Stimulated activated memory B cell treated with anti-CD40 and anti-IgM and Interleukin-4, amounts not matched to agents 10 μg/mL and 1 μg/mL and 100 μg/mL, for 72 hours (primary cell): ENCODE results near the gene THOC2.
"Not testable (repeated sequence)": the region's sequence is repeated elsewhere in the genome, so short reads cannot be mapped to it uniquely, and the experiment has no call there.

Source experiments
- ATAC-seq: fragments of 150-1000 bp; cut with Tn5 transposase; 2 replicates; pipeline ENCODE4 v1.10.0; 2021
- H3K27ac Mint-ChIP-seq: one replicate; pipeline ENCODE4 v1.8.0; 2022; ENCODE audit warnings: mild to moderate bottlenecking, mixed read lengths
- H3K27me3 Mint-ChIP-seq: one replicate; pipeline ENCODE4 v1.8.0; 2022; ENCODE audit warnings: mixed read lengths
- H3K36me3 Mint-ChIP-seq: one replicate; pipeline ENCODE4 v1.8.0; 2022; ENCODE audit warnings: mixed read lengths
- H3K4me1 Mint-ChIP-seq: one replicate; pipeline ENCODE4 v1.8.0; 2022; ENCODE audit warnings: mixed read lengths
- H3K4me3 Mint-ChIP-seq: one replicate; pipeline ENCODE4 v1.8.0; 2022; ENCODE audit warnings: mild to moderate bottlenecking, moderate library complexity, mixed read lengths
- H3K9me3 Mint-ChIP-seq: one replicate; pipeline ENCODE4 v1.8.0; 2022; ENCODE audit warnings: mixed read lengths

The THOC2 gene

GRCh38 chrX:123663720-123664119, 69.1 kb downstream of the THOC2 start:
- H3K27ac Mint-ChIP-seq, ATAC-seq, H3K4me1 Mint-ChIP-seq, H3K9me3 Mint-ChIP-seq, H3K4me3 Mint-ChIP-seq, H3K27me3 Mint-ChIP-seq: not testable (repeated sequence)
- H3K36me3 Mint-ChIP-seq = peaks cover 58% of the 10 kb centered on the region

DNA sequence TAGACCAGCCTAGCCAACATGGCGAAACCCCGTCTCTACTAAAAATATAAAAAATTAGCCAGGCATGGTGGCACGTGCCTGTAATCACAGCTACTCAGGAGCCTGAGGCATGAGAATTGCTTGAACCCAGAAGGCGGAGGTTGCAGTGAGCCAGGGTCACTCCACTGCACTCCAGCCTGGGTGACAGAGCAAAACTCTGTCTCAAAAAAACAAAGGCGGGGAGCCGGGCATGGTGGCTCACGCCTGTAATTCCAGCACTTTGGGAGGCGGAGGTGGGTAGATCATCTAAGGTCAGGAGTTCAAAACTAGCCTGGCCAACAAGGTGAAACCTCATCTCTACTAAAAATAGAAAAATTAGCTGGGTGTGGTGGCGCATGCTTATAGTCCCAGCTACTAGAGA, 76.3 kb downstream of the THOC2 start:
- ATAC-seq, H3K27ac Mint-ChIP-seq, H3K9me3 Mint-ChIP-seq, H3K27me3 Mint-ChIP-seq, H3K4me3 Mint-ChIP-seq: not testable (repeated sequence)
- H3K4me1 Mint-ChIP-seq = peaks cover 14% of the 10 kb centered on the region
- H3K36me3 Mint-ChIP-seq = peaks cover 39% of the 10 kb centered on the region

- peaks cover 37% of the 10 kb centered on the region for H3K4me1 Mint-ChIP-seq
- H3K27me3 Mint-ChIP-seq, ATAC-seq, H3K9me3 Mint-ChIP-seq, H3K4me3 Mint-ChIP-seq: not testable (repeated sequence)
- peak overlapping the region; percentile 58 for H3K27ac Mint-ChIP-seq
- peaks cover 36% of the 10 kb centered on the region for H3K36me3 Mint-ChIP-seq
Observed at GRCh38 chrX:123648811-123649181, 84.1 kb downstream of the THOC2 start.

GRCh38 chrX:123648028-123648810, 84.6 kb downstream of the THOC2 start:
- H3K9me3 Mint-ChIP-seq = no peaks in the 10 kb centered on the region
- H3K4me1 Mint-ChIP-seq = peaks cover 36% of the 10 kb centered on the region
- H3K27me3 Mint-ChIP-seq = no peaks in the 10 kb centered on the region
- peak overlapping the region; percentile 58 for H3K27ac Mint-ChIP-seq
- H3K4me3 Mint-ChIP-seq = no peak overlapping the region
- no peak for ATAC-seq
- peaks cover 36% of the 10 kb centered on the region for H3K36me3 Mint-ChIP-seq

- Mint-ChIP-seq H3K27me3 (no peaks in the 10 kb centered on the region), H3K4me3 (no peak overlapping the region), H3K4me1 (peaks cover 27% of the 10 kb centered on the region), H3K36me3 (peaks cover 33% of the 10 kb centered on the region), H3K27ac (no peak overlapping the region), H3K9me3 (no peaks in the 10 kb centered on the region)
- ATAC-seq = no peak
Observed at GRCh38 chrX:123647244-123647643, 85.6 kb downstream of the THOC2 start.

- H3K27me3 Mint-ChIP-seq = no peaks in the 10 kb centered on the region
- no peaks in the 10 kb centered on the region for H3K9me3 Mint-ChIP-seq
- no peak overlapping the region for H3K27ac Mint-ChIP-seq
- peaks cover 44% of the 10 kb centered on the region for H3K36me3 Mint-ChIP-seq
- no peak for ATAC-seq
- peaks cover 11% of the 10 kb centered on the region for H3K4me1 Mint-ChIP-seq
- H3K4me3 Mint-ChIP-seq = no peak overlapping the region
Observed at GRCh38 chrX:123629502-123629901, 103.3 kb downstream of the THOC2 start.

DNA sequence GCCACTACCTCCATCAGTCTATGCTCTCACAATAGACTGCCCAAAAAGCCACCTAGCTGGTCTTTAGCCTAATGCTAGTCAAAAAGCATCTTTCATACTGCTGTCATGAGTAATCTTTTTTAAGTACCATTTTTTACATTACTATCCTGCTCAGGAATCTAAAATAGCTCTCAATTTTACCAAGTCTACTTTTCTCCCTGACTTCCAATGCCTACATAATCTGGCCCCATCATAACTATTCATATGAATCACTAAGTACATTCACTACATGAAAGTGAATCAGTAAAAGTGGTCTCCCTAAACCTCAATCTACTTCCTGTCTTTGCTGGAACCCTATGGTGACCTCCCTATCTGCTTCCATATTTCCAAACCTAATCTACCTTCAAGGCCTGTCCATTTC, 105.9 kb downstream of the THOC2 start:
- no peaks in the 10 kb centered on the region for H3K27me3 Mint-ChIP-seq
- H3K9me3 Mint-ChIP-seq = no peaks in the 10 kb centered on the region
- H3K27ac Mint-ChIP-seq = peak overlapping the region; percentile 44
- H3K4me1 Mint-ChIP-seq = peaks cover 11% of the 10 kb centered on the region
- H3K36me3 Mint-ChIP-seq = peaks cover 36% of the 10 kb centered on the region
- no peak for ATAC-seq
- no peak overlapping the region for H3K4me3 Mint-ChIP-seq

DNA sequence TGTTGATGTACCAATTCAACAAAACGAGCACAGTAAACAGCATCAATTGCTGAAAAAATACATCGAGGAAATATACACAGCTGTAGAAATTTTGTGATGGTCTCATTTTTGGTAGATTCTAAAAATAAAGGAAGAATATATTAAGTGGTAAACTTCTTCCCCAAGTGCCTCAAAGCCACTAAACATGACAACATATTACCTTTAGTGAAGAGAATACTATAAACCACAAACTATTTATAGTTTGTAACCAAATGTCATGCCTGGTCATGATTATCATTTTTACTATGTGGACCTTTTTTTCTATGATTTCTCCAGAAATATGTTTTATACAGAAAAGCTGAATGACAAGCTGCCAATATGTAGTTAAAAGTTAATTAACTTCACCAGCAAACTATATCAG, 106.9 kb downstream of the THOC2 start:
- H3K27me3 Mint-ChIP-seq = no peaks in the 10 kb centered on the region
- ATAC-seq = no peak
- H3K36me3 Mint-ChIP-seq = peaks cover 42% of the 10 kb centered on the region
- H3K4me1 Mint-ChIP-seq = peaks cover 11% of the 10 kb centered on the region
- H3K4me3 Mint-ChIP-seq = no peak overlapping the region
- H3K9me3 Mint-ChIP-seq = no peaks in the 10 kb centered on the region
- no peak overlapping the region for H3K27ac Mint-ChIP-seq

- Mint-ChIP-seq H3K9me3 (no peaks in the 10 kb centered on the region), H3K4me3 (no peak overlapping the region), H3K27me3 (no peaks in the 10 kb centered on the region), H3K4me1 (peaks cover 11% of the 10 kb centered on the region), H3K36me3 (peaks cover 44% of the 10 kb centered on the region), H3K27ac (no peak overlapping the region)
- no peak for ATAC-seq
Observed at GRCh38 chrX:123625477-123625876, 107.4 kb downstream of the THOC2 start.

- Mint-ChIP-seq H3K36me3 (peaks cover 29% of the 10 kb centered on the region), H3K27me3 (no peaks in the 10 kb centered on the region), H3K4me1 (no peaks in the 10 kb centered on the region), H3K27ac (no peak overlapping the region), H3K4me3 (no peak overlapping the region), H3K9me3 (no peaks in the 10 kb centered on the region)
- ATAC-seq = no peak
Observed at GRCh38 chrX:123617007-123617406, 115.8 kb downstream of the THOC2 start.

GRCh38 chrX:123610915-123611314, 121.9 kb downstream of the THOC2 start:
- no peaks in the 10 kb centered on the region for H3K4me1 Mint-ChIP-seq
- H3K27ac Mint-ChIP-seq = no peak overlapping the region
- ATAC-seq = no peak
- no peak overlapping the region for H3K4me3 Mint-ChIP-seq
- no peaks in the 10 kb centered on the region for H3K27me3 Mint-ChIP-seq
- H3K36me3 Mint-ChIP-seq = peaks cover 35% of the 10 kb centered on the region
- no peaks in the 10 kb centered on the region for H3K9me3 Mint-ChIP-seq

DNA sequence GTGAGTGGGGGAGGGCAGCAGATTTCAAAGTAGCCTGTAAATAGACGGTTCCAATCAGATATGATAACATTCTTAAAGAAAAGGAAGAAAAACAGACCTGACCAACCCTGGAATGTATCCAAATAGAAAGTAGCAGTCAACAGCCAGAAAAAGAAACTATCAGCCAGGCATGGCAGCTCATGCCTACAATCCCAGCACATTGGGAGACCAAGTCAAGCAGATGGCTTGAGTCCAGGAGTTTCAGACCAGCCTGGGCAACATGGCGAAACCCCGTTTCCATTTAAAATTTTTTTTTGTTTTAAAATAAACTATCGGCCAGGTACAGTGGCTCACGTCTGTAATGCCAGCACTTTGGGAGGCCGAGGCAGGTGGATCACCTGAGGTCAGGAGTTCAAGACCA, 125.0 kb downstream of the THOC2 start:
- Mint-ChIP-seq H3K27ac (no peak overlapping the region), H3K36me3 (peaks cover 29% of the 10 kb centered on the region), H3K4me3 (no peak overlapping the region), H3K27me3 (no peaks in the 10 kb centered on the region), H3K9me3 (no peaks in the 10 kb centered on the region), H3K4me1 (no peaks in the 10 kb centered on the region)
- ATAC-seq = no peak

DNA sequence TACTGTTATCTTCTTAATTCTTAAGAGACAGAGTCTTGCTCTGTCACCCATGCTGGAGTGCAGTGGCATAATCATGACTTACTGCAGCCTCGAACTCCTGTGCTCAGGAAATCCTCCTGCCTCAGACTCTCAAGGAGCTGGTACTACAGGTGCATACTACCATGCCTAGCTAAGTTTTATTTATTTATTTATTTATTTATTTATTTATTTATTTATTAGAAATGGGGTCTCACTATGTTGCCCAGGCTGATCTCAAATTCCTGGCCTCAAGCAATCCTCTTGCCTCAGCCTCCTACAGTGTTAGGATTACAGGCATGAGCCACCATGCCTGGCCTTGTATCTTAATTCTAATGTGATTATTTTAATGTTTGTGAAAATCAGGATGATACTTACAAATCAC, 125.6 kb downstream of the THOC2 start:
- H3K27ac Mint-ChIP-seq = no peak overlapping the region
- no peaks in the 10 kb centered on the region for H3K4me1 Mint-ChIP-seq
- no peaks in the 10 kb centered on the region for H3K9me3 Mint-ChIP-seq
- no peak overlapping the region for H3K4me3 Mint-ChIP-seq
- H3K27me3 Mint-ChIP-seq = no peaks in the 10 kb centered on the region
- ATAC-seq = no peak
- H3K36me3 Mint-ChIP-seq = peaks cover 30% of the 10 kb centered on the region

GRCh38 chrX:123603491-123603890, 129.4 kb downstream of the THOC2 start:
- Mint-ChIP-seq H3K27me3 (no peaks in the 10 kb centered on the region), H3K27ac (no peak overlapping the region), H3K9me3 (no peaks in the 10 kb centered on the region), H3K4me1 (no peaks in the 10 kb centered on the region), H3K36me3 (peaks cover 32% of the 10 kb centered on the region), H3K4me3 (no peak overlapping the region)
- no peak for ATAC-seq

GRCh38 chrX:123601437-123601836, 131.4 kb downstream of the THOC2 start:
- no peaks in the 10 kb centered on the region for H3K4me1 Mint-ChIP-seq
- H3K27ac Mint-ChIP-seq = no peak overlapping the region
- no peak for ATAC-seq
- H3K36me3 Mint-ChIP-seq = peaks cover 26% of the 10 kb centered on the region
- no peaks in the 10 kb centered on the region for H3K27me3 Mint-ChIP-seq
- no peaks in the 10 kb centered on the region for H3K9me3 Mint-ChIP-seq
- H3K4me3 Mint-ChIP-seq = no peak overlapping the region

GRCh38 chrX:123600181-123600580, 132.7 kb downstream of the THOC2 start:
- H3K27me3 Mint-ChIP-seq = no peaks in the 10 kb centered on the region
- no peak for ATAC-seq
- no peaks in the 10 kb centered on the region for H3K9me3 Mint-ChIP-seq
- H3K27ac Mint-ChIP-seq = no peak overlapping the region
- no peak overlapping the region for H3K4me3 Mint-ChIP-seq
- H3K4me1 Mint-ChIP-seq = no peaks in the 10 kb centered on the region
- peaks cover 19% of the 10 kb centered on the region for H3K36me3 Mint-ChIP-seq
